ENCODE measurements around the gene GALNT2.

DNA sequence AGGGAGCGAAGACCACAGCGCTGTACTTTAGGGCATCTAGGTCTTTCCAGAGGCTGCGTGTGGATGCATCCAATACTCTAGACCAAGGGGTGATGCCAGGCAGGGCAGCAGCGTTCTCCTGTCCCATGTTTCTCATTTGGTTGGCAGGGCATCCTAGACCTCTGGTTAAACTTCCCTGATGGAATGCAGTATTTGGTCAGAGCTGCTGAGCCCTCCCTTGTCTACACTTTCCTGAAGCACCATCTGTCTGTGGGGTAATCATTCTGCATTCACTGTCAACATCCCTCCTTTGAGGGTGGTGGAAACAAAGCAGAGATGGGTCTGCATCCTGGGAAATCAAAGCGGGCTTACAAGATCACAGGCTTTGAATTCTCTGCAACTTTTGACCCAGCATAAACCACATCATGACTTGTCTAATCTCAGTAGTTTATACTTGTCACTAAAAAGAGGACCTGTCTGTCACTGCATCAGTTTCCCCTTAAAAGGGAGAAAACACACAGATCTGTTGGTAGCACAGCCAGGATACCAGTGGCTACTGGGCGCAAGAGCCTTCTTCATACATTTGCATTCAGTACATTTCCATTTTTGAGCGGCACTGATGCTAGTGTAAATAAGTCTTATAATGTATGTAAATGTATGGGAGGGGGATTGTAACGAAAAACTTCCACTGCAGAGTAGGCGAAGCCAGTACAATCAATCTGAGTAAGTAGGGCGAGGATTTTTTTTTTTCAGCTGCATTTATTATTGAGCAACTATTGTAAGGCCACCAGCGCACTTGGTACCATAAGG, 106.3 kb downstream of the GALNT2 start:
- TF ChIP-seq POLR2AphosphoS5 (IDR thresholded peaks at IDR 0.05; ENCODE audit: low read depth, low read length) (no peak), TAF1 (IDR thresholded peaks at IDR 0.05; ENCODE audit: borderline replicate concordance, insufficient read depth, low read length) (no peak), SIN3A (IDR thresholded peaks at IDR 0.05; ENCODE audit: borderline replicate concordance, insufficient read depth, low read length) (no peak)
- TF ChIP-seq, protein P1, sequence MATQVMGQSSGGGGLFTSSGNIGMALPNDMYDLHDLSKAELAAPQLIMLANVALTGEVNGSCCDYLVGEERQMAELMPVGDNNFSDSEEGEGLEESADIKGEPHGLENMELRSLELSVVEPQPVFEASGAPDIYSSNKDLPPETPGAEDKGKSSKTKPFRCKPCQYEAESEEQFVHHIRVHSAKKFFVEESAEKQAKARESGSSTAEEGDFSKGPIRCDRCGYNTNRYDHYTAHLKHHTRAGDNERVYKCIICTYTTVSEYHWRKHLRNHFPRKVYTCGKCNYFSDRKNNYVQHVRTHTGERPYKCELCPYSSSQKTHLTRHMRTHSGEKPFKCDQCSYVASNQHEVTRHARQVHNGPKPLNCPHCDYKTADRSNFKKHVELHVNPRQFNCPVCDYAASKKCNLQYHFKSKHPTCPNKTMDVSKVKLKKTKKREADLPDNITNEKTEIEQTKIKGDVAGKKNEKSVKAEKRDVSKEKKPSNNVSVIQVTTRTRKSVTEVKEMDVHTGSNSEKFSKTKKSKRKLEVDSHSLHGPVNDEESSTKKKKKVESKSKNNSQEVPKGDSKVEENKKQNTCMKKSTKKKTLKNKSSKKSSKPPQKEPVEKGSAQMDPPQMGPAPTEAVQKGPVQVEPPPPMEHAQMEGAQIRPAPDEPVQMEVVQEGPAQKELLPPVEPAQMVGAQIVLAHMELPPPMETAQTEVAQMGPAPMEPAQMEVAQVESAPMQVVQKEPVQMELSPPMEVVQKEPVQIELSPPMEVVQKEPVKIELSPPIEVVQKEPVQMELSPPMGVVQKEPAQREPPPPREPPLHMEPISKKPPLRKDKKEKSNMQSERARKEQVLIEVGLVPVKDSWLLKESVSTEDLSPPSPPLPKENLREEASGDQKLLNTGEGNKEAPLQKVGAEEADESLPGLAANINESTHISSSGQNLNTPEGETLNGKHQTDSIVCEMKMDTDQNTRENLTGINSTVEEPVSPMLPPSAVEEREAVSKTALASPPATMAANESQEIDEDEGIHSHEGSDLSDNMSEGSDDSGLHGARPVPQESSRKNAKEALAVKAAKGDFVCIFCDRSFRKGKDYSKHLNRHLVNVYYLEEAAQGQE (IDR thresholded peaks at IDR 0.05; ENCODE audit: insufficient read depth in 1 of 2, low read depth in 2 of 2, low read length in 2 of 2), result no peak
